ENCODE results near the gene PITPNB. TPM values are rescaled to one million over a fixed set of nuclear protein-coding genes. Genes with fewer than 3 reads are reported as not detected.

PITPNB gene
- total RNA-seq, 1 donor from 2014 or later, result 51.3 TPM

- no peak for TF ChIP-seq POLR2A (IDR thresholded peaks at IDR 0.05)
- no peak for TF ChIP-seq CTCF (IDR thresholded peaks at IDR 0.05)
- no peak for TF ChIP-seq POLR2AphosphoS5 (IDR thresholded peaks at IDR 0.05; ENCODE audit: insufficient read depth in 1 of 2, low read depth in 1 of 2)
- no peak for DNase-seq (ENCODE audit: extremely low spot score in 2 of 2)
- no peak overlapping the region for H3K4me3 ChIP-seq
- intact Hi-C loops (cut with DNase I), result no loop called here
- H3K9me3 ChIP-seq, result no peaks in the 10 kb centered on the region
- H3K36me3 ChIP-seq, result peaks cover 0 to 1% of the 10 kb centered on the region in 2 donors
- H3K4me1 ChIP-seq, result peaks cover 51% of the 10 kb centered on the region
- H3K27me3 ChIP-seq, result no peaks in the 10 kb centered on the region
- H3K27ac ChIP-seq, result peak overlapping the region; percentile 77
These were observed 36.4 kb downstream of the PITPNB start for GRCh38 chr22:27882507-27883290.

GRCh38 chr22:27881421-27881820, 37.6 kb downstream of the PITPNB start:
- H3K4me3 ChIP-seq, result no peak overlapping the region
- no peaks in the 10 kb centered on the region for H3K27me3 ChIP-seq
- peak overlapping the region; percentile 77 for H3K27ac ChIP-seq
- intact Hi-C loops (cut with DNase I), result no loop called here
- TF ChIP-seq POLR2AphosphoS5 (IDR thresholded peaks at IDR 0.05; ENCODE audit: insufficient read depth in 1 of 2, low read depth in 1 of 2) (no peak), POLR2A (IDR thresholded peaks at IDR 0.05) (no peak), CTCF (IDR thresholded peaks at IDR 0.05) (no peak)
- DNase-seq (ENCODE audit: extremely low spot score in 2 of 2), result no peak
- H3K9me3 ChIP-seq, result no peaks in the 10 kb centered on the region
- peaks cover 47% of the 10 kb centered on the region for H3K4me1 ChIP-seq
- H3K36me3 ChIP-seq, result no peaks in the 10 kb centered on the region

- H3K4me3 ChIP-seq, result no peak overlapping the region
- H3K27me3 ChIP-seq, result no peaks in the 10 kb centered on the region
- no peak for TF ChIP-seq POLR2A (IDR thresholded peaks at IDR 0.05)
- TF ChIP-seq POLR2AphosphoS5 (IDR thresholded peaks at IDR 0.05; ENCODE audit: insufficient read depth in 1 of 2, low read depth in 1 of 2), result peak in 1 of 2 donors; percentile 78
- TF ChIP-seq CTCF (IDR thresholded peaks at IDR 0.05), result peak; percentile 39 to 66 (median 55)
- peaks cover 41% of the 10 kb centered on the region for H3K4me1 ChIP-seq
- H3K9me3 ChIP-seq, result no peaks in the 10 kb centered on the region
- peak overlapping the region; percentile 77 for H3K27ac ChIP-seq
- no peak for DNase-seq (ENCODE audit: extremely low spot score in 2 of 2)
- intact Hi-C loops (cut with DNase I), result no loop called here
- no peaks in the 10 kb centered on the region for H3K36me3 ChIP-seq
These were observed 38.2 kb downstream of the PITPNB start for GRCh38 chr22:27880778-27881394.

- DNase-seq (ENCODE audit: extremely low spot score in 2 of 2), result no peak
- H3K27ac ChIP-seq, result peak overlapping the region; percentile 77
- H3K27me3 ChIP-seq, result no peaks in the 10 kb centered on the region
- no peak overlapping the region for H3K4me3 ChIP-seq
- no peaks in the 10 kb centered on the region for H3K9me3 ChIP-seq
- peaks cover 39% of the 10 kb centered on the region for H3K4me1 ChIP-seq
- H3K36me3 ChIP-seq, result no peaks in the 10 kb centered on the region
- intact Hi-C loops (cut with DNase I), result loop anchor here (10.0 kb wide), 1 partner anchor 75 kb away; the partner anchor contains the start of gene MN1
- peak in 2 of 3 experiments; percentile 1 to 37 for TF ChIP-seq CTCF (IDR thresholded peaks at IDR 0.05)
- no peak for TF ChIP-seq POLR2A (IDR thresholded peaks at IDR 0.05)
These were observed 39.1 kb downstream of the PITPNB start for GRCh38 chr22:27879923-27880322.

GRCh38 chr22:27878541-27878940, 40.5 kb downstream of the PITPNB start:
- intact Hi-C loops (cut with DNase I), result loop anchor here (10.0 kb wide), 1 partner anchor 74 kb away; the partner anchor contains the start of gene MN1
- Histone ChIP-seq H3K36me3 (no peaks in the 10 kb centered on the region), H3K4me3 (no peak overlapping the region), H3K27me3 (no peaks in the 10 kb centered on the region), H3K27ac (no peak overlapping the region), H3K9me3 (no peaks in the 10 kb centered on the region), H3K4me1 (peaks cover 47% of the 10 kb centered on the region)
- no peak for TF ChIP-seq POLR2A (IDR thresholded peaks at IDR 0.05)
- no peak for TF ChIP-seq POLR2AphosphoS5 (IDR thresholded peaks at IDR 0.05; ENCODE audit: insufficient read depth in 1 of 2, low read depth in 1 of 2)
- no peak for TF ChIP-seq CTCF (IDR thresholded peaks at IDR 0.05)
- DNase-seq (ENCODE audit: extremely low spot score in 2 of 2), result no peak
